HepG2 (cell line): ENCODE data around the gene SSTR5. TPM values are rescaled to one million over a fixed set of nuclear protein-coding genes. Genes with fewer than 3 reads are reported as not detected.

Experiments
- ATF2 ChIP-seq: sonication (generic); formaldehyde crosslinking; IDR thresholded peaks from 2 replicates; pipeline ENCODE4 v1.4.0; 2020; ENCODE audit warnings: missing genetic modification reagents
- FOSL2 ChIP-seq: sonication (generic); formaldehyde crosslinking; IDR thresholded peaks from 2 replicates; pipeline ENCODE4 v1.4.0; 2020; ENCODE audit warnings: missing genetic modification reagents
- ISL2 ChIP-seq: sonication (generic); formaldehyde crosslinking; IDR thresholded peaks from 2 replicates; pipeline ENCODE4 v1.5.0; 2020; ENCODE audit warnings: missing genetic modification reagents
- NCOA1 ChIP-seq: sonication (generic); formaldehyde crosslinking; IDR thresholded peaks from 2 replicates; pipeline ENCODE4 v1.9.0; 2021; ENCODE audit warnings: missing genetic modification reagents
- PRDM10 ChIP-seq: sonication (generic); formaldehyde crosslinking; IDR thresholded peaks from 2 replicates; pipeline ENCODE4 v1.4.0; 2020; ENCODE audit warnings: low read depth, missing genetic modification reagents
- RFX5 ChIP-seq: IDR thresholded peaks from 2 replicates; pipeline ENCODE4 v1.6.1; 2011; ENCODE audit warnings: low read depth, low read length, improper control_type of control experiment
- SATB2 ChIP-seq: sonication (generic); formaldehyde crosslinking; IDR thresholded peaks from 2 replicates; pipeline ENCODE4 v1.5.0; 2020; ENCODE audit warnings: missing genetic modification reagents
- TRAFD1 ChIP-seq: sonication (generic); formaldehyde crosslinking; IDR thresholded peaks from 2 replicates; pipeline ENCODE4 v1.5.1; 2020; ENCODE audit warnings: missing genetic modification reagents, mild to moderate bottlenecking, borderline replicate concordance
- ZBTB38 ChIP-seq: sonication (generic); formaldehyde crosslinking; IDR thresholded peaks from 2 replicates; pipeline ENCODE4 v1.5.1; 2020; ENCODE audit warnings: mild to moderate bottlenecking, missing genetic modification reagents
- ZIK1 ChIP-seq: sonication (generic); formaldehyde crosslinking; IDR thresholded peaks from 2 replicates; pipeline ENCODE4 v1.5.0; 2020; ENCODE audit warnings: mild to moderate bottlenecking, low read depth, missing genetic modification reagents, borderline replicate concordance
- ZNF124 ChIP-seq: sonication (generic); formaldehyde crosslinking; IDR thresholded peaks from 2 replicates; pipeline ENCODE4 v1.4.0; 2020; ENCODE audit warnings: missing genetic modification reagents
- ZNF18 ChIP-seq: sonication (generic); formaldehyde crosslinking; IDR thresholded peaks from 2 replicates; pipeline ENCODE4 v1.8.0; 2022; ENCODE audit warnings: mild to moderate bottlenecking, missing genetic modification reagents; ENCODE audit not compliant: insufficient replicate concordance
- ZNF180 ChIP-seq: sonication (generic); formaldehyde crosslinking; IDR thresholded peaks from 2 replicates; pipeline ENCODE4 v1.4.0; 2020; ENCODE audit warnings: low read depth, missing genetic modification reagents, borderline replicate concordance
- ZNF264 ChIP-seq: sonication (generic); formaldehyde crosslinking; IDR thresholded peaks from 2 replicates; pipeline ENCODE4 v1.4.0; 2020; ENCODE audit warnings: missing genetic modification reagents
- ZNF552 ChIP-seq: sonication (generic); formaldehyde crosslinking; IDR thresholded peaks from 2 replicates; pipeline ENCODE4 v1.9.0; 2022; ENCODE audit warnings: missing genetic modification reagents, mild to moderate bottlenecking, borderline replicate concordance
- ZNF792 ChIP-seq: IDR thresholded peaks from 2 replicates; pipeline ENCODE4 v1.6.1; 2016
- polyA plus RNA-seq, 8 experiments: library from polyadenylated mRNA; depleted of rRNA in 3 of 8; stranded (reverse) in 7 of 8; unstranded in 1 of 8; fragments of >200 nt; fragmentation: Illumina TruSeq in 4 of 8; extraction: Trizol in 4 of 8; gene quantifications; 2 replicates each; pipeline versions ENCODE4 v1.2.1 to v1.2.3, GENCODE V29; 2011 to 2016; ENCODE audit warnings: low read depth in 4 of 8, missing spikeins in 1 of 8, mixed read lengths in 1 of 8; ENCODE audit not compliant: insufficient read depth in 1 of 8
- total RNA-seq, 5 experiments: library from RNA; depleted of rRNA; stranded (reverse); fragments of >200 nt; fragmentation: Illumina TruSeq; extraction: Trizol; gene quantifications; 2 replicates each; pipeline ENCODE4 v1.2.3, GENCODE V29; 2016; ENCODE audit warnings: low read depth in 1 of 5

Gene SSTR5
- total and polyA plus RNA-seq, 2 of the 13 experiments (the other 11 are each of a cell fraction or from before 2014, with no cell fraction given) = 0.20 to 0.49 TPM

- TF ChIP-seq PRDM10 (CRISPR knock-in tag) (peak; percentile 65; the same call in 1 of the 2 replicates), ZNF180 (CRISPR knock-in tag) (no peak), ZNF18 (CRISPR knock-in tag) (peak; percentile 75), RFX5 (no peak), ISL2 (CRISPR knock-in tag) (peak; percentile 44), ZNF124 (CRISPR knock-in tag) (peak; percentile 35; the same call in 1 of the 2 replicates), ZBTB38 (CRISPR knock-in tag) (peak; percentile 97), ZNF552 (CRISPR knock-in tag) (peak; percentile 98), SATB2 (CRISPR knock-in tag) (peak; percentile 93), NCOA1 (CRISPR knock-in tag) (peak; percentile 39; the same call in 1 of the 2 replicates), FOSL2 (CRISPR knock-in tag) (peak; percentile 96), ATF2 (CRISPR knock-in tag) (peak; percentile 57; the same call in 1 of the 2 replicates), ZNF264 (CRISPR knock-in tag) (peak; percentile 89), ZIK1 (peak; percentile 89), ZNF792 (CRISPR knock-in tag) (peak; percentile 75; the same call in 1 of the 2 replicates), TRAFD1 (CRISPR knock-in tag) (peak; percentile 82; the same call in 1 of the 2 replicates)
Measured at GRCh38 chr16:1082266-1082951, 9.9 kb downstream of the SSTR5 start (continued).
